Esophagus muscularis mucosa (tissue), 4 donors: ENCODE results near the gene CHD2. TPM values are rescaled to one million over a fixed set of nuclear protein-coding genes. Genes with fewer than 3 reads are reported as not detected.
A peak's percentile ranks its signal among the peaks of the same experiment; 100 is the strongest.

ENCODE experiments used
- DNase-seq: peaks from one replicate; pipeline ENCODE4 v3.0.0-alpha.2; 2017; ENCODE audit errors: extremely low spot score
- H3K27ac ChIP-seq, 4 donors: fragments of 200-600 bp; sonication (generic); replicated peaks in 1 of 4; 1 replicate in 3 of 4; 2 replicates in 1 of 4; pipeline ENCODE4 v1.5.1; 2016 to 2019; ENCODE audit warnings: mild to moderate bottlenecking in 1 of 4
- H3K27me3 ChIP-seq, 4 donors: fragments of 200-600 bp; sonication (generic); one replicate each; pipeline versions ENCODE4 v1.5.1 to v1.6.0; 2016 to 2019
- H3K36me3 ChIP-seq, 4 donors: fragments of 200-600 bp; sonication (generic); one replicate each; pipeline ENCODE4 v1.5.1; 2016 to 2019
- H3K4me1 ChIP-seq, 4 donors: fragments of 200-600 bp; sonication (generic); one replicate each; pipeline ENCODE4 v1.5.1; 2016 to 2019
- H3K4me3 ChIP-seq, 4 donors: fragments of 200-600 bp; sonication (generic); 1 replicate in 2 of 4; 2 replicates in 2 of 4; pipeline ENCODE4 v1.5.1; 2016 to 2019; ENCODE audit warnings: mild to moderate bottlenecking in 4 of 4, moderate library complexity in 1 of 4
- H3K9me3 ChIP-seq, 4 donors: fragments of 200-600 bp; sonication (generic); 1 replicate in 3 of 4; 2 replicates in 1 of 4; pipeline ENCODE4 v1.5.1; 2016 to 2019
- EP300 ChIP-seq: sonication (generic); formaldehyde crosslinking; IDR thresholded peaks from one replicate; pipeline ENCODE4 v1.6.1; 2017; ENCODE audit warnings: antibody characterized with exemption
- POLR2A ChIP-seq: fragments of 450-650 bp; IDR thresholded peaks from one replicate; pipeline ENCODE4 v1.6.1; 2017; ENCODE audit warnings: antibody characterized with exemption, moderate library complexity, mild to moderate bottlenecking, low read depth
- POLR2AphosphoS5 ChIP-seq, 2 donors: sonication (generic); formaldehyde crosslinking; IDR thresholded peaks; one replicate each; pipeline ENCODE4 v1.6.1; 2017; ENCODE audit warnings: antibody characterized with exemption in 2 of 2
- WGBS: methylation state at CpG from one replicate; pipeline ENCODE4 v1.1.5; 2018; 5-methylcytosine and 5-hydroxymethylcytosine counted together
- intact Hi-C: fragments of 100-400 bp; cut with DNase I; formaldehyde crosslinking; loops from one replicate; pipeline ENCODE4 v1.15.1; 2023
- total RNA-seq, 4 donors: library from RNA; depleted of rRNA; stranded (reverse); fragments of >200 nt; gene quantifications; one replicate each; pipeline versions ENCODE4 v1.1.0 to v1.2.1, GENCODE V29; 2016
- TF ChIP-seq, protein P1 (sequence below), 3 experiments: fragments of 200-600 bp in 2 of 3; fragments of 450-650 bp in 1 of 3; sonication (generic) in 2 of 3; IDR thresholded peaks; one replicate each; pipeline ENCODE4 v1.5.1; 2017 to 2019; ENCODE audit warnings: antibody characterized with exemption in 3 of 3, mild to moderate bottlenecking in 2 of 3, moderate library complexity in 1 of 3

Gene CHD2
- total RNA-seq, 4 donors from 2014 or later = 54.3 to 86.0 (median 62.8) TPM

- intact Hi-C loops = loop anchor here (5.0 kb wide), 1 partner anchor 231 kb away; no protein-coding TSS in a partner anchor
- Histone ChIP-seq H3K4me1 (peaks cover 53 to 63% (median 59%) of the 10 kb centered on the region in 4 donors), H3K4me3 (peak overlapping the region in 3 of 4 donors; percentile 9 to 28 (median 16)), H3K27ac (peak overlapping the region; percentile 84 to 91 (median 89)), H3K9me3 (no peaks in the 10 kb centered on the region), H3K36me3 (peaks cover 10 to 31% (median 27%) of the 10 kb centered on the region in 4 donors), H3K27me3 (peaks cover 0 to 5% (median 0%) of the 10 kb centered on the region in 4 donors)
- 22% methylated on average over 17 of the region's 21 CpGs for WGBS
- TF ChIP-seq POLR2A (no peak), POLR2AphosphoS5 (IDR thresholded peaks at IDR 0.05) (peak; percentile 58 to 82), EP300 (peak; percentile 60)
- TF ChIP-seq, protein P1, sequence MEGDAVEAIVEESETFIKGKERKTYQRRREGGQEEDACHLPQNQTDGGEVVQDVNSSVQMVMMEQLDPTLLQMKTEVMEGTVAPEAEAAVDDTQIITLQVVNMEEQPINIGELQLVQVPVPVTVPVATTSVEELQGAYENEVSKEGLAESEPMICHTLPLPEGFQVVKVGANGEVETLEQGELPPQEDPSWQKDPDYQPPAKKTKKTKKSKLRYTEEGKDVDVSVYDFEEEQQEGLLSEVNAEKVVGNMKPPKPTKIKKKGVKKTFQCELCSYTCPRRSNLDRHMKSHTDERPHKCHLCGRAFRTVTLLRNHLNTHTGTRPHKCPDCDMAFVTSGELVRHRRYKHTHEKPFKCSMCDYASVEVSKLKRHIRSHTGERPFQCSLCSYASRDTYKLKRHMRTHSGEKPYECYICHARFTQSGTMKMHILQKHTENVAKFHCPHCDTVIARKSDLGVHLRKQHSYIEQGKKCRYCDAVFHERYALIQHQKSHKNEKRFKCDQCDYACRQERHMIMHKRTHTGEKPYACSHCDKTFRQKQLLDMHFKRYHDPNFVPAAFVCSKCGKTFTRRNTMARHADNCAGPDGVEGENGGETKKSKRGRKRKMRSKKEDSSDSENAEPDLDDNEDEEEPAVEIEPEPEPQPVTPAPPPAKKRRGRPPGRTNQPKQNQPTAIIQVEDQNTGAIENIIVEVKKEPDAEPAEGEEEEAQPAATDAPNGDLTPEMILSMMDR (IDR thresholded peaks at IDR 0.05) = no peak
- peak; percentile 96 for DNase-seq
These were observed 128.6 kb downstream of the CHD2 start for GRCh38 chr15:93028632-93029213.

GRCh38 chr15:93029214-93029835, 129.2 kb downstream of the CHD2 start:
- peaks cover 10 to 25% (median 24%) of the 10 kb centered on the region in 4 donors for H3K36me3 ChIP-seq
- peak overlapping the region; percentile 84 to 91 (median 89) for H3K27ac ChIP-seq
- WGBS = 66% methylated on average over 17 of the region's 17 CpGs
- peaks cover 53 to 63% (median 58%) of the 10 kb centered on the region in 4 donors for H3K4me1 ChIP-seq
- intact Hi-C loops = loop anchor here (5.0 kb wide), 1 partner anchor 232 kb away; no protein-coding TSS in a partner anchor
- TF ChIP-seq POLR2AphosphoS5 (IDR thresholded peaks at IDR 0.05) = peak in 1 of 2 donors; percentile 33
- TF ChIP-seq, protein P1 (IDR thresholded peaks at IDR 0.05) = no peak
- TF ChIP-seq POLR2A = no peak
- TF ChIP-seq EP300 = no peak
- peaks cover 0 to 5% (median 0%) of the 10 kb centered on the region in 4 donors for H3K27me3 ChIP-seq
- H3K9me3 ChIP-seq = no peaks in the 10 kb centered on the region
- DNase-seq = no peak
- H3K4me3 ChIP-seq = peak overlapping the region in 3 of 4 donors; percentile 9 to 28 (median 16)

GRCh38 chr15:93029836-93030429, 129.8 kb downstream of the CHD2 start:
- Histone ChIP-seq H3K36me3 (peaks cover 4 to 19% (median 18%) of the 10 kb centered on the region in 4 donors), H3K4me1 (peaks cover 51 to 63% (median 59%) of the 10 kb centered on the region in 4 donors), H3K9me3 (no peaks in the 10 kb centered on the region), H3K4me3 (no peak overlapping the region), H3K27ac (peak overlapping the region; percentile 84 to 91 (median 89)), H3K27me3 (peaks cover 0 to 5% (median 0%) of the 10 kb centered on the region in 4 donors)
- TF ChIP-seq EP300 (no peak), POLR2AphosphoS5 (IDR thresholded peaks at IDR 0.05) (no peak), POLR2A (no peak)
- TF ChIP-seq, protein P1 (IDR thresholded peaks at IDR 0.05) = no peak
- intact Hi-C loops = loop anchor here (2.0 to 5.0 kb wide), 3 partner anchors 57 to 1091 kb away; partner anchors contain the start of gene RGMA
- no peak for DNase-seq
- WGBS = 70% methylated on average over 12 of the region's 12 CpGs

DNA sequence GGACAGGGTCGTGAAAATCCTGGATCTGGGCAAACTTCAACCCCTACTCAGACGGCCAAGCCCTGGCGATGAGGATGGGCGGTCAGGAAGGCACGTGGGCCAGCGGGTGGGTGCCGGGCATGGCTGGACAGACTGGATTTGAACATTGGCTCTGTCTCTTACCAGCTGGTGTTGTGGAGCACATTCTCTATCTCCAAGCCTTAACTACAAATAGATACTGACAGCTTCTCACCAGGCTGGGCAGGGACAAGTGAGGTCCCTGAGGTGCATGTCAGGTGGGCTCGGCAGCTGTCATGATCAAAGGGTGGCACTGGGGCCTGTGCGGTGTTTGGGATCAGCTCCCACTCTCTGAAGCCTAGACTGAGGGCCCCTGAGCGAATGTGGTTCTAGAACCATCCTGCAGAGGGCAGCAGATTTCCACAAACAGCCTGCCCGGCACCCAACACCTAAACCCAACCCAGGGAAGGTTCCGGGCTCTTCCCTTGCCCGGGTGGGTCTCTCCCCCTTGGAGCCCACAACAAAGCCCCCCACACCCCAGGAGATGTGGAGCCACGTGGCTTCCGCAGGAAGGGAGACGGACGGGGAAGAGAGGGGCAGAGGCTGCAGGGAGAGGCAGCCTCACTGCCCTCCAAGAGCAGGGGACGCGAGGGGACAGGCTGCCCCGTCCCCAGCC, 130.4 kb downstream of the CHD2 start:
- no peak for DNase-seq
- Histone ChIP-seq H3K27me3 (peaks cover 0 to 5% (median 0%) of the 10 kb centered on the region in 4 donors), H3K9me3 (no peaks in the 10 kb centered on the region), H3K4me3 (peak overlapping the region in 1 of 4 donors; percentile 28), H3K27ac (peak overlapping the region; percentile 84 to 91 (median 89)), H3K36me3 (peaks cover 0 to 13% (median 12%) of the 10 kb centered on the region in 4 donors), H3K4me1 (peaks cover 48 to 57% (median 57%) of the 10 kb centered on the region in 4 donors)
- WGBS = 25% methylated on average over 19 of the region's 20 CpGs
- intact Hi-C loops = loop anchor here (2.0 to 5.0 kb wide), 2 partner anchors 57 to 1090 kb away; partner anchors contain the start of gene RGMA
- TF ChIP-seq, protein P1 (IDR thresholded peaks at IDR 0.05) = peak; percentile 88 to 96 (median 94)
- no peak for TF ChIP-seq EP300
- TF ChIP-seq POLR2A = no peak
- peak in 1 of 2 donors; percentile 28 for TF ChIP-seq POLR2AphosphoS5 (IDR thresholded peaks at IDR 0.05)
